ENCODE measurements around the gene FHOD3.
A peak's percentile ranks its signal among the peaks of the same experiment; 100 is the strongest.

Gene FHOD3

DNA sequence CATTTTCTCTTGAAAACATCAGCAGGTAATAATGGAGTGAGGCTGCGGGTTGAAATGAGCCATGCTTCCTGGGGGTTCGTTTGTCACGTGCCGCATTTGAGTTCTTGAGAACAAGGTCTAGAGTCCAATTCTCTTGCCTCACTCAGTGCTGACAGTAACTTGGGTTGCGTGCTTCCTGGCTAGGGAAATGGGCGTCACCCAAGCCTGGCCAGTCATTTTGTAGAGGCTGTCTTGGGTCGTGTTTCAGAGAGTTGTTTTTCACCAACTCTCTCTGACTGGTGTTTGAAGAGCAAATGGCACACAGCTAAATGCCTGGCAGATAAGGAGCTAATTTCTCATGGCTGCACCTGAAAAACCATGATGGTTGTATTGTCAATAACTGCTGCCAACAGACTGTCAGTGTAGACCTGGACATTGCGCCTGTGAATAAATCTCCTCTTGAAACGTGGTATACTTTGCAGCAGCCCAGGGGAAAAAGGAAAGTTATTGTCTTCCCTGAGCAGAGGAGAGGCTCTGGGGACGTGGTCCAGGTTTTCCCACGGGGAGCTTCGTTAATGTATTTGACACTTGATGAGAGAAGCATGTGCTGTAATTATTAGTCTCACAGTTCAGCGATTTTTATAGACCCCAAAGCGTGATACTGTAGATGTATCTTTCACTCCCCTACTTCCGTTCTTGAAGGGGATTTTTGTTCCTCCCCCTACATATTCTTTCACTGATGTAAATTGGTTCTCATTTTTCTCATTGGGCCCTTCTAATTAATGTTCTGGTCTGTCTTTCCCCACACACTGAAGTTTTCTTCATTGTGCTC lies 196.0 kb downstream of the FHOD3 start:
- DNase-seq (ENCODE audit: low read depth), result no peak
- TF ChIP-seq, protein P1, sequence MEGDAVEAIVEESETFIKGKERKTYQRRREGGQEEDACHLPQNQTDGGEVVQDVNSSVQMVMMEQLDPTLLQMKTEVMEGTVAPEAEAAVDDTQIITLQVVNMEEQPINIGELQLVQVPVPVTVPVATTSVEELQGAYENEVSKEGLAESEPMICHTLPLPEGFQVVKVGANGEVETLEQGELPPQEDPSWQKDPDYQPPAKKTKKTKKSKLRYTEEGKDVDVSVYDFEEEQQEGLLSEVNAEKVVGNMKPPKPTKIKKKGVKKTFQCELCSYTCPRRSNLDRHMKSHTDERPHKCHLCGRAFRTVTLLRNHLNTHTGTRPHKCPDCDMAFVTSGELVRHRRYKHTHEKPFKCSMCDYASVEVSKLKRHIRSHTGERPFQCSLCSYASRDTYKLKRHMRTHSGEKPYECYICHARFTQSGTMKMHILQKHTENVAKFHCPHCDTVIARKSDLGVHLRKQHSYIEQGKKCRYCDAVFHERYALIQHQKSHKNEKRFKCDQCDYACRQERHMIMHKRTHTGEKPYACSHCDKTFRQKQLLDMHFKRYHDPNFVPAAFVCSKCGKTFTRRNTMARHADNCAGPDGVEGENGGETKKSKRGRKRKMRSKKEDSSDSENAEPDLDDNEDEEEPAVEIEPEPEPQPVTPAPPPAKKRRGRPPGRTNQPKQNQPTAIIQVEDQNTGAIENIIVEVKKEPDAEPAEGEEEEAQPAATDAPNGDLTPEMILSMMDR (IDR thresholded peaks at IDR 0.05; ENCODE audit: insufficient read depth, low read depth, low read length, missing control alignments), result no peak
- H3K4me3 ChIP-seq (ENCODE audit: low read depth, low read length), result no peak overlapping the region

DNA sequence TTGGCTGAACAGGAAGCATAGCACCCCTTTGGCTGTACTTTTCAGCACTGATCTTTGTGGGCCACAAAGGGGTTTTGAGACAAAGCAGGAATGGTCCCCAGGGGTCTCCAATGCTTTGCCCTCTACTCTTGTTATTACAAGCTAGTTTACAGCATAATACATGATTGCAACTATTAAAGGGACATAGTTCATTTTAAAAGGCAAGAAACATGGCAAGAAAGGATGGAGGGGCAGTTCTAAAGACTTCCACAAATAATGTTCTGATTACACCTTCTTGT lies 196.6 kb downstream of the FHOD3 start:
- no peak for DNase-seq (ENCODE audit: low read depth)
- TF ChIP-seq, protein P1 (IDR thresholded peaks at IDR 0.05; ENCODE audit: insufficient read depth, low read depth, low read length, missing control alignments), result no peak
- no peak overlapping the region for H3K4me3 ChIP-seq (ENCODE audit: low read depth, low read length)

DNA sequence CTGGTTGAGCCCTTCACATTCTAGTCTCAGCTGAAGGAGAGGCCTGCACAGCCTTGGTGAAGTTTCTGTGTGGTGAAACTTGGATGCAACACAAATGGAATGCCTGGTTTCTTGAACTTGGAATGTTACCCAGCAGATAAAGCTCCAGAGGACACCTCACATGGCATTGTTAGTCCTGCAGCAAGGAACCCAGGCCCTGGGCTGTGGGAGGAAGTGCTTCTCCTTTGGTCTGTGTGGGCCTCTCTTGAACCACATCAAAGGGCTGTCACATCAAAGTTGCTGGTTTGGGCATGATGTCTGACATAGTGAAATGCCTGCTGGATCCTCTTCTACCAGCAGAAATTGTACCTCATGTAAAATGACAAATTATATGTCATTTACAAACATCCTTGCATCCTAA lies 198.5 kb downstream of the FHOD3 start:
- DNase-seq (ENCODE audit: low read depth), result peak; percentile 66

DNA sequence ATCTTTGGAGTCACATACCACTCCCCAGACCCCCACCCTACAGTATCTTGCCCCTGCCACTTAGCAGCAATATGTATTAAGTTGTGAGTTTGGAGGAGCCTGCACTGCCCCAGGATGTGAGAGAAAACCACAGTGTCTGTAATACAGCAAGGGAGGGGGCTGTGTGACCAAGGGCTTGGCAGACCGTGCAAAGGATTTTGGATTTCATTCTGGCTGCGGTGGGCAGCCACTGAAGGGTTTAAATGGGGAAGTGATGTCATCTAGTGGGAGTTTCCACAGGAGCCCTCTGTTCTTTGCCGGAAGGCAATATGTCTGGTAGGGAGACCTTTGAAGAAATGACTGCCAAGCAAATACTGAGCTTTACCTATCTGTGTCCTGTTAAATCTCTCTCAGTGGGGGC lies 202.4 kb downstream of the FHOD3 start:
- DNase-seq (ENCODE audit: low read depth), result peak; percentile 88
- TF ChIP-seq, protein P1 (IDR thresholded peaks at IDR 0.05; ENCODE audit: insufficient read depth, low read depth, low read length, missing control alignments), result no peak
- H3K4me3 ChIP-seq (ENCODE audit: low read depth, low read length), result no peak overlapping the region

More for the DNA sequence above, 198.5 kb downstream of the FHOD3 start:
- TF ChIP-seq, protein P1 (IDR thresholded peaks at IDR 0.05; ENCODE audit: insufficient read depth, low read depth, low read length, missing control alignments), result no peak
- no peak overlapping the region for H3K4me3 ChIP-seq (ENCODE audit: low read depth, low read length)

DNA sequence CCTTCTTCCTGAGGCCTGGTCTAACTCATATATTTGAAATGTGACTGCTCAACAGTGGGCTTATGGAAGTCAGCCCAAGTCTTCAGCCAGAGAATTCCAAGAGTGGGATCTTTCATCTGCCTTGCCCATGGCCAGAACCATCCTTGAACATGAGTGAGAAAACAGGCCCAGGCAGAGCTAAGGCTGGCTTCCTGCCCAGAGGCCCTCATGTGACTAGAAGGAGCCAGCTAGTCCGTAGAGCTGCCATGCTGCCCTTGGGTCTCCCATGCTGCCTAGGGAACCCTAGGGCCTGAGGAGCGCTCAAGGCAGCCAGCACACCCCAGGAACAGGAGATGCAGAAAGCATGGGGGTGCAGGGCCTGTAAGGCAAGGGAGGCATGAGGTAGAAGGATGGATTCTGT lies 203.6 kb downstream of the FHOD3 start:
- TF ChIP-seq, protein P1 (IDR thresholded peaks at IDR 0.05; ENCODE audit: insufficient read depth, low read depth, low read length, missing control alignments), result no peak
- no peak for DNase-seq (ENCODE audit: low read depth)
- H3K4me3 ChIP-seq (ENCODE audit: low read depth, low read length), result no peak overlapping the region

DNA sequence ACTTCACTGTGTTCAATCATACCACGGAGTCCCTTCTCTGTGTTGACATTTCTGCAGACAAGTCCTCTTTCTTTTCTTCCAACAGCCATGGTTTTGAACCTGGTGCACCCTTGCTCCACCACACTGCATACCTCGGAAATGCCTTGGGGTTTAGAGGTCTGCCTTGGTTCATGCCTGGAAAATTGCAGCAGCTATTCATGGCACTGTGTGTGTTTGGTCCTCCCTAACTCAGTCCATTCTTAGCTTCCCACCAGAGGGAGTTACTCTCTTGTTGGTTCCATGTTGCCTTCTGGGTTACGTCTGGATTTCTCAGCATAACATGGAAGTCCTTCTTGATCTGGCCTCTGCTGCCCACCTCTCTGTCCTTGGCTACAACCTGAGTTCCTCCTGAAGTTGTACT lies 206.0 kb downstream of the FHOD3 start:
- no peak overlapping the region for H3K4me3 ChIP-seq (ENCODE audit: low read depth, low read length)
- DNase-seq (ENCODE audit: low read depth), result no peak
- TF ChIP-seq, protein P1 (IDR thresholded peaks at IDR 0.05; ENCODE audit: insufficient read depth, low read depth, low read length, missing control alignments), result no peak

DNA sequence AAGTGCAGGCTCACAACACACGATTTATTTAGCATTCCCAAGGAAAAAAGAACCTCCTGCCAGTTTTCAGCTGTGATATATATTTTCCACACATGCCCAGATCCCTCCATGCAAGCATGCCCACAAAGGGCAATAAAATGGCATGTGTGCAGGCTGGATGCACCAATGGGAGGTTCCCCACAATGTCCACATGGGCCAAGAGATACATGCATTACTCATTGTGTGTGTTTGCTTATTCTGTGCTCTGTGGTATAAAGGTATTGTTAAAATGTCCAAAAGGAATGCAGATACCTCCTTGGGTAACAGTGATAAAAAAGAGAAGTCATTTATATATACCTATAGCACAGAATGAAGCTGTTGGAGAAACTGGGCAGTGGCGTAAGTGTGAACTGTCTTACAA lies 207.4 kb downstream of the FHOD3 start:
- no peak overlapping the region for H3K4me3 ChIP-seq (ENCODE audit: low read depth, low read length)
- TF ChIP-seq, protein P1 (IDR thresholded peaks at IDR 0.05; ENCODE audit: insufficient read depth, low read depth, low read length, missing control alignments), result no peak
- DNase-seq (ENCODE audit: low read depth), result no peak
